GM12864 (cell line): ENCODE measurements around the gene SPTSSA.
"Not testable (repeated sequence)": the region's sequence is repeated elsewhere in the genome, so short reads cannot be mapped to it uniquely, and the experiment has no call there.

Experiments
- DNase-seq: peaks from one replicate; pipeline ENCODE4 v3.0.0-alpha.2; 2011; ENCODE audit warnings: low read depth
- H3K4me3 ChIP-seq: 2 replicates; pipeline ENCODE4 v1.5.1; 2011; ENCODE audit warnings: mild to moderate bottlenecking, low read depth, low read length, control low read depth
- TF ChIP-seq, protein P1 (sequence below): IDR thresholded peaks from 2 replicates; pipeline ENCODE4 v1.5.1; 2011; ENCODE audit warnings: low read depth, mild to moderate bottlenecking, moderate library complexity, low read length, control low read depth, inconsistent platforms; ENCODE audit errors: missing control alignments

SPTSSA gene

DNA sequence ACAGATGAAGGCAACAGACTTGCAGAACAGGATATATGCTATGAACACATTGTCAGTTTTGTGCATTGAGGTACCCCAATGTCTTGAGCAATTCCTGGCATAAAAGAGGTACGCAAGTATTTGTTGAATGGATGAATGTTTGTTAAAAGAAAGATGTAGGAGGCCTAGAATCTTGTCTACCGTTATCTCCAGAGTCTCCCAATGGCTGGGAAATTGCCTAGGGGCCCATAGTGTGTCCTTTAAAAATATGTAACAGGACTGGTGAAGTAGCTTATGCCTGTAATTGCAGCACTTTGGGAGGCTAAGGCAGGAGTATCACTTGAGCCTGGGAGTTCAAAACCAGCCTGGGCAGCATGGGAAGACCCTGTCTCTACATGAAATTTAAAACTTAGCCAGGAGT lies 20.4 kb upstream of the SPTSSA start:
- DNase-seq = no peak
- no peak overlapping the region for H3K4me3 ChIP-seq
- TF ChIP-seq, protein P1, sequence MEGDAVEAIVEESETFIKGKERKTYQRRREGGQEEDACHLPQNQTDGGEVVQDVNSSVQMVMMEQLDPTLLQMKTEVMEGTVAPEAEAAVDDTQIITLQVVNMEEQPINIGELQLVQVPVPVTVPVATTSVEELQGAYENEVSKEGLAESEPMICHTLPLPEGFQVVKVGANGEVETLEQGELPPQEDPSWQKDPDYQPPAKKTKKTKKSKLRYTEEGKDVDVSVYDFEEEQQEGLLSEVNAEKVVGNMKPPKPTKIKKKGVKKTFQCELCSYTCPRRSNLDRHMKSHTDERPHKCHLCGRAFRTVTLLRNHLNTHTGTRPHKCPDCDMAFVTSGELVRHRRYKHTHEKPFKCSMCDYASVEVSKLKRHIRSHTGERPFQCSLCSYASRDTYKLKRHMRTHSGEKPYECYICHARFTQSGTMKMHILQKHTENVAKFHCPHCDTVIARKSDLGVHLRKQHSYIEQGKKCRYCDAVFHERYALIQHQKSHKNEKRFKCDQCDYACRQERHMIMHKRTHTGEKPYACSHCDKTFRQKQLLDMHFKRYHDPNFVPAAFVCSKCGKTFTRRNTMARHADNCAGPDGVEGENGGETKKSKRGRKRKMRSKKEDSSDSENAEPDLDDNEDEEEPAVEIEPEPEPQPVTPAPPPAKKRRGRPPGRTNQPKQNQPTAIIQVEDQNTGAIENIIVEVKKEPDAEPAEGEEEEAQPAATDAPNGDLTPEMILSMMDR = no peak

DNA sequence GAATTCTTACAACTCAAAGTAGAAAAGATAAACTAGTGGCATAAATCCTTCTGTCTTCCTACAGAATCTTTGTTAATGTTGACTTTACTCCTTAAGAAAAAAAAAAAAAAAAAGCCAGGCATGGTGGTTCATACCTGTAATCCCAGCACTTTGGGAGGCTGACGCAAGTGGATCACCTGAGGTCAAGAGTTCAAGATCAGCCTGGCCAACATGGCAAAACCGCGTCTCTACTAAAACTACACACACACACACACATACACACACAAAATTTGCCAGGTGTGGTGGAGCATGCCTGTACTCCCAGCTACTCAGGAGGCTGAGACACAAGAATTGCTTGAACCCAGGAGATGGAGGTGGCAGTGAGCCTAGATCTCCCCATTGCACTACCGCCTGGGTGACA lies 17.7 kb upstream of the SPTSSA start:
- H3K4me3 ChIP-seq = no peak overlapping the region
- TF ChIP-seq, protein P1 = no peak
- no peak for DNase-seq

DNA sequence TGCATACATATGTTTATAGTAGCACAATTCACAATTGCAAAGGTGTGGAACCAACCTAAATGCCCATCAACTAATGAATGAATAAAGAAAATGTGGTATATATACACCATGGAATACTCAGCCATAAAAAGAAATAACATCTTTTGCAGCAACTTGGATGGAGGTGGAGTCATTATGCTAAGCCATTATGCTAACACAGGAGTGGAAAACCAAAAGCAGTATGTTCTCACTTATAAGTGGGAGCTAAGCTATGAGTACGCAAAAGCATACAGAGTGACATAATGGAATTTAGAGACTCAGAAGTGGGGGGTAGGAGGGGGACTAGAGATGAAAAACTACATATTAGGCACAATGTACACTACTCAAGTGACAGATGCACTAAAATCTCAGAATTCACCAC lies 16.2 kb upstream of the SPTSSA start:
- TF ChIP-seq, protein P1 = no peak
- no peak for DNase-seq
- H3K4me3 ChIP-seq = no peak overlapping the region

DNA sequence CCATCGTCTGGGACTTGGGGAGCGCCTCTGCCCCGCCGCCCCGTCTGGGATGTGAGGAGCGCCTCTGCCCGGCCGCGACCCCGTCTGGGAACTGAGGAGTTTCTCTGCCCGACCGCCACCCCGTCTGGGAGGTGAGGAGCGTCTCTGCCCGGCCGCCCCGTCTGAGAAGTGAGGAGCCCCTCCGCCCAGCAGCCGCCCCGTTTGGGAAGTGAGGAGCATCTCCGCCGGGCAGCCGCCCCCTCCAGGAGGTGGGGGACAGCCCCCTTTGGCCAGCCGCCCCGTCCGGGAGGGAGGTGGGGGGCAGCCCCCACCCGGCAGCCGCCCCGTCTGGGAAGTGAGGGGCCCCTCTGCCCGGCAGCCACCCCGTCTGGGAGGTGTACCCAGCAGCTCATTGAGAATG lies 14.0 kb upstream of the SPTSSA start:
- not testable (repeated sequence) for H3K4me3 ChIP-seq, DNase-seq

DNA sequence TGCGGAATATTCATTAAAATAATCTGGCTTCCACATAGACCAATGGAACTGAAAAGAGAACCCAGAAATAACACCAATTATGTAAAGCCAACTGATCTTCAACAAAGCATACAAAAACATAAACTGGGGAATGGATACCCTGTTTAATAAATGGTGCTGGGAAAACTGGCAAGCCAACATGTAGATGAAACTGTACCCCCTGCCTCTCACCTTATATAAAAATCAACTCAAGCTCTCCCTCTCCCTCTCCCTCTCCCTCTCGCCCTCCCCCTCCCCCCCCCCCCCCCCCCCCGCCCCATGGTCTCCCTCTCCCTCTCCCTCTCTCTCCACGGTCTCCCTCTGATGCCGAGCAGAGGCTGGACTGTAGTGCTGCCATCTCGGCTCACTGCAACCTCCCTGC lies 13.1 kb upstream of the SPTSSA start:
- DNase-seq = no peak
- no peak overlapping the region for H3K4me3 ChIP-seq
- TF ChIP-seq, protein P1 = no peak

DNA sequence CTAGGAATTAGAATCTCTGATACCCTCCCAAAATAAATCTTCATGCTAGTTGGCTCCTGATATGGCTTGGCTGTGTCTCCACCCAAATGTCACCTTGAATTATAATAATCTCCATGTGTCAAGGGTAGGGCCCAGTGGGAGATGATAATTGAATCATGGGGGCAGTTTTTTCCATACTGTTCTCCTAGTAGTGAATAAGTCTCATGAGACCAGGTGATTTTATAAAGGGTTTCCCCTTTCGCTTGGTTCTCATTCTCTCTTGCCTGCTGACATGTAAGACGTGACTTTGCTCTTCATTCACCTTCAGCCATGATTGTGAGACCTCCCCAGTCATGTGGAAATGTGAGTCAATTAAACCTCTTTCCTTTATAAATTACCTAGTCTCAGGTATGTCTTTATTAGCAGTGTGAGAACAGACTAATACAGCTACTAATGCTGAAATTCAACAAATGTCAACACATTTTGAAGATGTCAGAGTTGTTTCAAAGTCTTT lies 12.2 kb upstream of the SPTSSA start:
- TF ChIP-seq, protein P1 = no peak
- H3K4me3 ChIP-seq = no peak overlapping the region
- no peak for DNase-seq

DNA sequence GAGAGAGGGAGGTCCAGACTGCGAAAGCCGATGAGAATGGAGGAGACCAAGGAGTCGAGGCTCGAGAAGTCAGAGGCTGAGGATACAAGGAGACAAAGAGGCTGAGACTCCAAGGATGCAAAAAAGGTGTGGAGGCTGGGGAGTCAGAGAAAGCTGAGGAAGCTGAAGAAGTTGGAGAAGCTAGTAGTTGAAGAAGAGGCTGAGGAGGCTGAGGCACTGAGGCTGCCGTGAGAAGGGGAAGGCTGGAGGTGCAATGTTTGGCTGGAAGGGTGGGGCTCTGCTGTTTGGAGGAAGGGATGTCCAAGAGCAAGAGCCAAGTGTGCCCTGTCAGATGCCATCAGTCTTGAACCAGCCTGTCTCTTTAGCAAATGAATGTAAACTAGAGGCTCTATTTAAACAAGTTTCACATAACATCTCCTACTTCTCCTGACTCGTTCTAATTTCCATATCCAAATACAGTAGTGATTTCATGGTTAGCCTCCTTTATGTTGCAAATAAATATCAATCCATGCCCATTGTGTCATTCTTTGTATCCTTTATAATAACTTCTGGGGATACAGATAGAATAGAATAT lies 10.8 kb upstream of the SPTSSA start:
- no peak overlapping the region for H3K4me3 ChIP-seq
- TF ChIP-seq, protein P1 = no peak
- no peak for DNase-seq

DNA sequence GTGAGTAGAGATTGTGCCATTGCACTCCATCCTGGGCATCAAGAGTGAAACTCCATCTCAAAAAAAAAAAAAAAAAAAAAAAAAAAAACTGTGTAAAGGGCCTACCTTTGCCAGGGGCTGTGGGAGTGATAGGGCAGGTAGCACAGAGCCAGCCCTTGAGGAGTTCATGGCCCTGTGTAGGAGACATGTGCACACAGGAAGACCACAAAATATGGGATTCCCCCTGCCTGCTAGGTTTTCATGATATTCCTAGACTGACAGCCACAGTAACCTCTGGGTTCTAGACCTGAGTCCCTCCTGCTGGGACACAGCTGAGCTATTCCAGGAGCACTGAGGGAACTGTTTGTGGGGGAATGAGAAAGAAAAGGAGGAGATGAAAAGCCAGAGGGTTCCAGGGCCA lies 8.3 kb upstream of the SPTSSA start:
- TF ChIP-seq, protein P1 = no peak

More for the DNA sequence above, 8.3 kb upstream of the SPTSSA start:
- DNase-seq = no peak
- no peak overlapping the region for H3K4me3 ChIP-seq
